Middle frontal gyrus (tissue), 1 donor: Measurements from ENCODE around the gene ADD2.
"Not testable (repeated sequence)": the region's sequence is repeated elsewhere in the genome, so short reads cannot be mapped to it uniquely, and the experiment has no call there.

ENCODE experiments used
- DNase-seq: peaks from one replicate; pipeline ENCODE4 v3.0.0-alpha.2; 2015; ENCODE audit warnings: low spot score; ENCODE audit errors: extremely low spot score

Gene ADD2

DNA sequence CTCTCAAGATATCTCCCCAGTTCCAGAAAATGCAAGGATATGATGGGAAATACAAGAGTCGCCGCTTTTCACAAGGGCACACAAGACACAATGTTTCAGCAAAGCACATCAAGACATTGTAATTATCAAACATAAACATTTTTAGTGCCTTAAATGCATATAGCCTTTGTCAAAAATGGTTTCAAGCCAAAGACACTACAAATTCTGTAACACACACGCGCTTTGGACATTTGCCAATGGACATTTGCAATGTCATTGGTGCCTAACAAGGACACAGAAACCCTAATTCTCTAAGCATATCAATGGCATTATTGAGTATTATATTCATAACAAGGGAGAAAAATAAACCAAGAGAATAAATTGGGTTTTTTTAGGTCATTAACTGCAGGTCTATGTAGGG lies 16.1 kb downstream of the ADD2 start:
- no peak for DNase-seq

- DNase-seq = no peak
Observed at GRCh38 chr2:70750320-70750719, 17.7 kb downstream of the ADD2 start.

- DNase-seq = no peak
Observed at GRCh38 chr2:70748002-70748784, 19.8 kb downstream of the ADD2 start.

GRCh38 chr2:70747284-70747683 lies 20.7 kb downstream of the ADD2 start:
- DNase-seq = no peak

DNA sequence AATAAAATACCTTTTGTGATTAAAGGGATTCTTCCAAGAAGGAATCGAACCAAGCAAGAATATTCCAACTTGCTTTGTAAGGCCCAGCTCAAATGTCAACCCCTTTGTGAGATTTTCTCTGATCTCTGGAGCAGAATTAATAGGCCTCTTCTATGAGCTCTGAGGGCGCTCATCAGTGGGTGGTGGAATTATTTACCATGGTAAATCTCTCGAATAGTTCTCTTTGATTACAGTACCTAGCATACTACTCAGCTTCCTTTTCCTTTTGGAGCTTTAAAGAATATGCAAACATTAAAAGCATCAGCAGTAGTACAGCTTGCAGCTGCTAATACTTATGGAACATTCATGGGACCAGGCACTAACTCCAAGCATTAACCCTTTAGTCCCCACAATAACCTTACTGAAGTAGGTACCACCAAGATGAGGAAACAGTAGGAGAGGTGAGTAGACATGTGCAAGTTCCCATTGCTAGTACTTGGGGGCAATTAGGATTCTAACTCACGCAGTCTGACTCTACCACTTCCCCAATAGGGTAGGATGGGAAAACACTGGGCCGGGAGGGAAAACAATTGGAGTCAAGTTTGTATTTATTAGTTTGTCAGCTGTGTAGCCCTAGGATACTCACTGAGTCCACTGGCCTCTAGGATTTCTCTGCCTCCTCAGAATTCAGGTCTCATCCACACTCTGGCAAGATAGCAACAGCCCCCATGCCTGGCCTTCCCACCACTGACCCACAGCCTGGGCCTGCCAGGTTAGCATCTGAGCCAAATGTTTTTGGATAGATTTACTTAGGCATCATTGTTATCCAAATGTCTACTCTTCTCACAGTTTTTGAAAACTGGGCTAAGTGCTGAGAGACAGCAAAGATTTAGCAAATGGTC lies 21.7 kb downstream of the ADD2 start:
- DNase-seq = no peak

- DNase-seq = no peak
Observed at GRCh38 chr2:70745276-70745825, 22.6 kb downstream of the ADD2 start.

DNA sequence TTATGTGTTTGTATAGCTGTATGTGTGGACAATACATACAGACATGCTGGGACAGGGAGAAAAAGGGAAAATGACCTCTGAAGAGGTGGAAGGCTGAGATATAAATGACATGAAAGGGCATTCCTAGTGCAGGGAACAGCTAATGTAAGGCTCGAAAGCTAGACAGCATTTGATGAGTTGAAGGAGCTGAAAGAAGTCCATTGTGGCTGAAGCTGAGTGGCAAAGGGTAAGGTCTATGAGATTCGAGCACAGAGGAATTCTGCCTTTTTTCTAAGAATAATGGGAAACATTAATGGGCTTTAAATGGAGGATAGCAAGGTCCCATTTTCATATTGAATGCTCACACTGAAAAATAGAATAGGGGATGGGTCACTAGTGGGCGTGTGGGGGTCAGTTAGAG lies 23.6 kb downstream of the ADD2 start:
- DNase-seq = no peak

DNA sequence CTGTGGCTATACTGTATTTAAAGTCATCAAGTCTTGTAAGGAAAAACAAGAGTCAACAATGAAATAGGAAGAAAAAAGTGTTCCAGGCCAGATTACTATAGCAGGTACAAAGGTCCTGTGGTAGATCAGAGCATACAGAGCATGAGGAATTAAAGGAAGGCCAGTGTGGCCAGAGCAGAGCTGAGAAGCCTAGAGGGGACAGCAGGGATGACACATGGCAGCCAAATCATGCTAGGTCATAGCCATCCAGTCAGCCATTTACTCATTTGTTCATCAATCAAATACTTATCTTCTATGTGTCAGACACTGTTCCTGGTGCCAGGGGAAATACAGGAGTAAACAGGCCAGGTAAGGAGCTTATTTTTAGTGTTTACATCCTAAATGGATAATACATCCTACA lies 24.3 kb downstream of the ADD2 start:
- no peak for DNase-seq

DNA sequence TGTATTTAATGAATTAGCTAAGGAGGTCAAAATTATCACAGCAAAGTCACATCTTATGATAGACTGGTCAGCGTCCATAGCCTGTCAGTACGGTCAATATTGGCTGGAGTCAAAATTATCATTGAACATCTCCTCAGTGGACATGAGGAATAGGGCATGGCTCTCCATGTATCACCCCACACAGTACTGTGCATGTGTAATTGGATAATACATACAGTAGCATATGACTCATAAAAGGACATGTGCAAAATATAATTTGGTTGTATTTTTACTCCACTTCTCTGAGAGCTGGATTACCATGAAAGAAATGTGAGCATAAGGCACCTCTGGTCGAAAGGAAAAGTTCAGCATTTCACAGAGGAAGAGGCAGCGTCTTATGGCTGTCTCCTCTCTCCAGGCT lies 24.9 kb downstream of the ADD2 start:
- DNase-seq = no peak

DNA sequence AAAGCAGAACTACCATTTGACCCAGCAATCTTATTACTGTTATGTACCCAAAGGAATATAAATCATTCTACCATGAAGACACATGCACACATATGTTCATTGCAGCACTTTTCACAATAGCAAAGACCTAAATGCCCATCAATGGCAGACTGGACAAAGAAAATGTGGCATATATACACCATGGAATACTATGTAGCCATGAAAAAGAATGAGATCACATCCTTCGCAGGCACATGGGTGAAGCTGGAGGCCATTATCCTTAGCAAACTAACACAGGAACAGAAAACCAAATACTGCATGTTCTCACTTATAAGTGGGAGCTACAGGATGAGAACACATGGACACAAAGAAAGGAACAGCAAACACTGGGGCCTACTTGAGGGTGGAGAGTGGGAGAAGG lies 28.5 kb downstream of the ADD2 start:
- DNase-seq = not testable (repeated sequence)

DNA sequence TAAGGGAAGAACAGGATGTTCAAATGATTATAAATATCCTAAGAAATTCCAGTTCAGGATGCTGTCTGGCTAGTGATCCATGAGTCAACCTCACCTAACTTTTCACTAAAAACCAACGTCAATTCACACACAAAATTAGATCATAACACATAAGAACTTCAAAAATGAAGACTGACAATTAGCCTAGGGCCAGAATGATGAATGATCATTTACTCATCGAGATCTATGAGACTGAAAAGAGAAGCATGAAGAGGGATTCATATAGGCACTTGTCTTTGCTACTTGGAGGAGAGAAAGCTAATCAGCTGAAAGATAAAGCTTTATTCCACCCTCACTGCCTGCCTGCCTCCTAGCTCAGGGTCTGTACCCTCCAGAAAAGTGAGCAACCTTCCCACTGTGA lies 29.8 kb downstream of the ADD2 start:
- DNase-seq = no peak

GRCh38 chr2:70735071-70735470 lies 32.9 kb downstream of the ADD2 start:
- DNase-seq = no peak

GRCh38 chr2:70733646-70734180 lies 34.3 kb downstream of the ADD2 start:
- no peak for DNase-seq

GRCh38 chr2:70732766-70733645 lies 35.0 kb downstream of the ADD2 start:
- no peak for DNase-seq

DNA sequence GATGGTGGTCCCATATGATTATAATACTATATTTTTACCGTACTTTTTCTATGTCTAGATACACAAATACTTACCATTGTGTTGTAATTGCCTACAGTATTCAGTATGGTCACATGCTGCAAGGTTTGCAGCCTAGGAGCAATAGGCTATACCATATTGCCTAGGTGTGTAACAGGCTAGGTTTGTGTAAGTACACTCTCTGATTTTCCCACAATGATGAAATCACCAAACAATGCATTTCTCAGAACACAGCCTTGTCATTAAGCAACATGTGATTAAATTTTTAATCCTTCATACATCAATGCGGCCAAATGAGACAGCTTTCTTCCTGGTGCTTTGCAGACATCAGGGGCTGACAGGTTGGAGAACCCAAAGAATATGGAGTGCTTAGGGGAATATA lies 37.3 kb downstream of the ADD2 start:
- DNase-seq = no peak

DNA sequence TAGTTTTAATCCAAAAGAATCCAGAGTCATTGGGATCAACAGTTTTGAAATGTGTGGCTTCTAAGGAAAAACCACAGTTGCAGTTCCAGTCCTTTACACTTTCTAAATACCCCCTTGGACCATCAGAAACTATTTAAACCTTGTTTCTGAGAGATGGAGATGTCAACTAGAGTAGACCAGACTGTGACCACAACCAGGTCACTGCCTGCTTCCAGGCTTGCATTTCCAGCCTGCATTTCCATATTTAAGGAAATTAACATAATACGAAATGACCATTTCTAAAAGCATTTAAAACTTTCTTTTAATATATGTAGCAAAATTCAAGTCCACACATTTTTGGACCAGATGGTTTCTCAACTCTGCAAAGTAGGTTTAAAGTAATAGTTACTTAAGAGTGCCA lies 38.4 kb downstream of the ADD2 start:
- no peak for DNase-seq

GRCh38 chr2:70728128-70728527 lies 39.9 kb downstream of the ADD2 start:
- no peak for DNase-seq

DNA sequence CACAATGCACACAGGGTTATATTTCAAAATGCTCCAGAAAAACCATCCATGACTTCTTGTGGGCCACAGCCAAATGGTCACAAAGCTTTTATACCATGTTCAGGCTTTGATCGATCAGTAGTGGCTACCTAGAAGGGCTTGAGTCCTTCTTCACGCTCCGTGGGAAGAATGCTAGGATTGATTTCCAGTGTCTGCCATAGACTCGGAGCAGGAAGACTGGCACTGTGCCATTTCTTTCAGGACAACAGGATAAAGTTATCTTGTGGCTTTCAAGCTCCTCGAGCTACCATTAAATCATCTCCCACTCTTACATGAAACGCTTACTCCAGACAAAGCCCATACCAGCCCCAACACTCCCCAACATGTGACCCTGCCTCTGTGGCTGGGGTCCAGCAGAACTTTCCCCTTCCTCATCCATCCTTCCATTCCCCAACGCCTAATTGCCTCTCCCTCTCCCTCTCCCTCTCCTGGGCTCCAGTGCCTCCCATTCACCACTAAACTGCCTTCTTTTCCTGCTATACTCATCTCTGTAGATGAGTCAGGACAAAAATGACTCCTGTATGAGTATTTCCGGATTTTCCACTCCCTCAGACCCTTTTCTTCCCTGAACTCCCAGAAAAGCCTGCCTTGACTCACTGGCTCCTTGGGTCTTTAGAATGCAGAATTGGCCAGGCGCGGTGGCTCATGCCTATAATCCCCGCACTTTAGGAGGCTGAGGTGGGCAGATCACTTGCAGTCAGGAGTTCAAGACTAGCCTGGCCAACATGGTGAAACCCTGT lies 40.9 kb downstream of the ADD2 start:
- DNase-seq = no peak

DNA sequence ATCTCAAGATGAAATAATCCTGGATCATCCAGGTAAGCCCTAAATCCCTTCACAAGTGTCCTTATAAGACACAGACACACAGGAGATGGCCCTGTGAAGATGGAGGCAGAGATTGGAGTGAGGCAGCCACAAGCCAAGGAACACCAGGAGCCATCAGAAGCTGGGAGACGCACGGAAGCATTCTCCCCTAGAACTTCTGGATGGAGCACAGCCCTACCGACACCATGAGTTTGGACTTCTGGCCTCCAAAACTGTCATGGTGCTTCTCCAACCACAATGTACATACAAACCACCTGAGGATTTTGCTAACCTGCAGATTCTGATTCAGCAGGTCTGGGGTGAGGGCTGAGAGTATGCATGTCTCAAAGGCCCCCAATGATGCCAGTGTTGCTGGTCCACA lies 42.5 kb downstream of the ADD2 start:
- no peak for DNase-seq

- DNase-seq = no peak
Observed at GRCh38 chr2:70724366-70724765, 43.6 kb downstream of the ADD2 start.
